Fibroblast of lung (primary cell): Measurements from ENCODE around the gene MOCOS.

ENCODE experiments used
- EZH2 ChIP-seq: IDR thresholded peaks from 2 replicates; pipeline ENCODE4 v1.5.1; 2012; ENCODE audit warnings: low read length, control low read depth, mild to moderate bottlenecking; ENCODE audit errors: missing control alignments
- TF ChIP-seq, protein P1 (sequence below), 2 donors: IDR thresholded peaks in 1 of 2; conservative IDR thresholded peaks in 1 of 2; 1 replicate in 1 of 2; 2 replicates in 1 of 2; pipeline ENCODE4 v1.5.1; 2011 to 2012; ENCODE audit warnings: low read length in 2 of 2, control low read depth in 1 of 2, inconsistent platforms in 1 of 2, low read depth in 1 of 2, mild to moderate bottlenecking in 1 of 2

DNA sequence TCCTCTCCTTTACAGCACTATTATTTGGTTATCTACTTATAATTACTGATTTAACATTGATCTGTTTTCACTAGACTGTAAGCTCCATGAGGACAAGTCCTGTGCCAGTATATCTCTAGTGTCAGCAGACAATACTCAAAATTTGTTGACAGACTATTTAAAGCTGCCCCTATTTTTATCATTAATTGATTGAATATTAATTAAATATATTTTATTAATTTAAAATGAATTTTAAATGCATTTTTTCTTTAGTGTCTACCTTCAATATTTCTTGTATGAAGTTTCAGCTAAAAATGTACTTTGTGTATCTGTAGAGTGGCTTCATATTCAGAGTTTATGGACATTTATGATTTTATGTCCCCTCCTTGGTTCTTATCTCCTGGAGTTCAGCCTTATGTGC lies 83.9 kb downstream of the MOCOS start:
- TF ChIP-seq, protein P1, sequence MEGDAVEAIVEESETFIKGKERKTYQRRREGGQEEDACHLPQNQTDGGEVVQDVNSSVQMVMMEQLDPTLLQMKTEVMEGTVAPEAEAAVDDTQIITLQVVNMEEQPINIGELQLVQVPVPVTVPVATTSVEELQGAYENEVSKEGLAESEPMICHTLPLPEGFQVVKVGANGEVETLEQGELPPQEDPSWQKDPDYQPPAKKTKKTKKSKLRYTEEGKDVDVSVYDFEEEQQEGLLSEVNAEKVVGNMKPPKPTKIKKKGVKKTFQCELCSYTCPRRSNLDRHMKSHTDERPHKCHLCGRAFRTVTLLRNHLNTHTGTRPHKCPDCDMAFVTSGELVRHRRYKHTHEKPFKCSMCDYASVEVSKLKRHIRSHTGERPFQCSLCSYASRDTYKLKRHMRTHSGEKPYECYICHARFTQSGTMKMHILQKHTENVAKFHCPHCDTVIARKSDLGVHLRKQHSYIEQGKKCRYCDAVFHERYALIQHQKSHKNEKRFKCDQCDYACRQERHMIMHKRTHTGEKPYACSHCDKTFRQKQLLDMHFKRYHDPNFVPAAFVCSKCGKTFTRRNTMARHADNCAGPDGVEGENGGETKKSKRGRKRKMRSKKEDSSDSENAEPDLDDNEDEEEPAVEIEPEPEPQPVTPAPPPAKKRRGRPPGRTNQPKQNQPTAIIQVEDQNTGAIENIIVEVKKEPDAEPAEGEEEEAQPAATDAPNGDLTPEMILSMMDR (conservative IDR thresholded peaks at IDR 0.05 in 1 of 2, IDR thresholded peaks at IDR 0.05 in 1 of 2; ENCODE audit: low read depth in 1 of 2, low read length in 2 of 2), result no peak
- no peak for TF ChIP-seq EZH2
